H9 (cell line): Measurements from ENCODE around the gene LDLRAD4. TPM values are rescaled to one million over a fixed set of nuclear protein-coding genes. Genes with fewer than 3 reads are reported as not detected.

ENCODE experiments used
- DNase-seq: peaks from one replicate; pipeline ENCODE4 v3.0.0-alpha.2; 2017
- H2AFZ ChIP-seq: one replicate; pipeline ENCODE4 v1.6.1; 2013; ENCODE audit warnings: mild to moderate bottlenecking, low read length, control low read depth, moderate library complexity
- H2AK5ac ChIP-seq: 2 replicates; pipeline ENCODE4 v1.6.1; 2013; ENCODE audit warnings: low read length, control low read depth, mixed read lengths; ENCODE audit not compliant: insufficient read length
- H2BK120ac ChIP-seq: one replicate; pipeline ENCODE4 v1.6.1; 2013; ENCODE audit warnings: low read depth, mild to moderate bottlenecking, low read length, control low read depth, inconsistent platforms; ENCODE audit not compliant: poor library complexity, severe bottlenecking
- H2BK12ac ChIP-seq: 2 replicates; pipeline ENCODE4 v1.6.1; 2013; ENCODE audit warnings: low read length, control low read depth, mixed read lengths, low read depth; ENCODE audit not compliant: insufficient read length
- H2BK15ac ChIP-seq: 2 replicates; pipeline ENCODE4 v1.6.1; 2013; ENCODE audit warnings: low read depth, low read length, control low read depth
- H2BK20ac ChIP-seq: one replicate; pipeline ENCODE4 v1.6.1; 2013; ENCODE audit warnings: low read depth, mild to moderate bottlenecking, low read length, control low read depth, inconsistent platforms; ENCODE audit not compliant: poor library complexity, severe bottlenecking
- H2BK5ac ChIP-seq: 2 replicates; pipeline ENCODE4 v1.6.1; 2013; ENCODE audit warnings: low read length, control low read depth, mixed read lengths; ENCODE audit not compliant: insufficient read length
- H3K14ac ChIP-seq: 2 replicates; pipeline ENCODE4 v1.6.1; 2013; ENCODE audit warnings: low read length, control low read depth; ENCODE audit not compliant: insufficient read depth
- H3K18ac ChIP-seq: 2 replicates; pipeline ENCODE4 v1.6.1; 2013; ENCODE audit warnings: low read depth, mild to moderate bottlenecking, mixed read lengths, low read length, control low read depth; ENCODE audit not compliant: insufficient read length
- H3K23ac ChIP-seq: 2 replicates; pipeline ENCODE4 v1.6.1; 2013; ENCODE audit warnings: low read length, control low read depth, mixed read lengths, low read depth; ENCODE audit not compliant: insufficient read length
- H3K23me2 ChIP-seq: 2 replicates; pipeline ENCODE4 v1.6.1; 2013; ENCODE audit warnings: low read depth, mild to moderate bottlenecking, mixed read lengths, low read length, control low read depth; ENCODE audit not compliant: insufficient read length, poor library complexity, severe bottlenecking
- H3K27ac ChIP-seq: 2 replicates; pipeline ENCODE4 v1.5.1; 2013; ENCODE audit warnings: low read length, control low read depth, mixed read lengths, low read depth; ENCODE audit not compliant: insufficient read length
- H3K27me3 ChIP-seq: 2 replicates; pipeline ENCODE4 v1.6.1; 2013; ENCODE audit warnings: low read length, control low read depth, inconsistent platforms; ENCODE audit not compliant: insufficient read depth
- H3K4ac ChIP-seq: 2 replicates; pipeline ENCODE4 v1.6.1; 2013; ENCODE audit warnings: low read depth, mild to moderate bottlenecking, control low read depth, inconsistent platforms, low read length, moderate library complexity
- H3K4me1 ChIP-seq: 2 replicates; pipeline ENCODE4 v1.6.1; 2013; ENCODE audit warnings: low read length, control low read depth, inconsistent platforms; ENCODE audit not compliant: insufficient read depth
- H3K4me2 ChIP-seq: 2 replicates; pipeline ENCODE4 v1.6.1; 2013; ENCODE audit warnings: low read length, control low read depth, mixed read lengths; ENCODE audit not compliant: insufficient read length, insufficient read depth
- H3K56ac ChIP-seq: 2 replicates; pipeline ENCODE4 v1.6.1; 2013; ENCODE audit warnings: low read depth, mild to moderate bottlenecking, mixed read lengths, low read length, control low read depth; ENCODE audit not compliant: insufficient read length
- H3K79me1 ChIP-seq: 2 replicates; pipeline ENCODE4 v1.6.1; 2013; ENCODE audit warnings: low read depth, mild to moderate bottlenecking, moderate library complexity, low read length, control low read depth, inconsistent platforms; ENCODE audit not compliant: insufficient read depth, poor library complexity, severe bottlenecking
- H3K79me2 ChIP-seq: 2 replicates; pipeline ENCODE4 v1.6.1; 2013; ENCODE audit warnings: low read length, control low read depth, inconsistent platforms; ENCODE audit not compliant: insufficient read depth
- H3K9ac ChIP-seq: 2 replicates; pipeline ENCODE4 v1.6.1; 2013; ENCODE audit warnings: low read length, control low read depth, mixed read lengths; ENCODE audit not compliant: insufficient read length; ENCODE audit errors: extremely low read depth
- H3K9me3 ChIP-seq: one replicate; pipeline ENCODE4 v1.6.1; 2013; ENCODE audit warnings: low read depth, low read length, inconsistent platforms; ENCODE audit not compliant: control insufficient read depth
- H3T11ph ChIP-seq: one replicate; pipeline ENCODE4 v1.6.1; 2013; ENCODE audit warnings: mild to moderate bottlenecking, low read length, control low read depth, inconsistent platforms
- H4K20me1 ChIP-seq: one replicate; pipeline ENCODE4 v1.6.1; 2013; ENCODE audit not compliant: control insufficient read depth, insufficient read length, insufficient read depth
- H4K5ac ChIP-seq: 2 replicates; pipeline ENCODE4 v1.6.1; 2013; ENCODE audit warnings: low read depth, mild to moderate bottlenecking, mixed read lengths, low read length, control low read depth; ENCODE audit not compliant: insufficient read length
- H4K8ac ChIP-seq: replicated peaks from 2 replicates; pipeline ENCODE4 v1.6.1; 2013; ENCODE audit warnings: low read length, control low read depth, mixed read lengths, low read depth; ENCODE audit not compliant: insufficient read length
- H4K91ac ChIP-seq: 2 replicates; pipeline ENCODE4 v1.6.1; 2013; ENCODE audit warnings: low read depth, mild to moderate bottlenecking, moderate library complexity, mixed read lengths, low read length, control low read depth; ENCODE audit not compliant: insufficient read length
- H3K27ac Mint-ChIP-seq, 3 experiments: 2 replicates in 2 of 3; 3 replicates in 1 of 3; pipeline ENCODE4 v1.8.0; 2020 to 2021; ENCODE audit warnings: mixed read lengths in 3 of 3, mild to moderate bottlenecking in 1 of 3, moderate library complexity in 1 of 3
- H3K27me3 Mint-ChIP-seq: 2 replicates; pipeline ENCODE4 v1.8.0; 2021; ENCODE audit warnings: low read depth, mild to moderate bottlenecking, moderate library complexity, mixed read lengths
- H3K36me3 Mint-ChIP-seq, 3 experiments: 2 replicates in 2 of 3; 3 replicates in 1 of 3; pipeline ENCODE4 v1.8.0; 2020 to 2021; ENCODE audit warnings: low read depth in 3 of 3, mixed read lengths in 3 of 3; ENCODE audit not compliant: insufficient read depth in 1 of 3
- H3K4me1 Mint-ChIP-seq, 2 experiments: 2 replicates each; pipeline ENCODE4 v1.8.0; 2020; ENCODE audit warnings: mixed read lengths in 2 of 2
- H3K4me3 Mint-ChIP-seq, 2 experiments: 2 replicates in 1 of 2; 3 replicates in 1 of 2; pipeline ENCODE4 v1.8.0; 2020 to 2021; ENCODE audit warnings: mild to moderate bottlenecking in 2 of 2, mixed read lengths in 2 of 2, moderate library complexity in 1 of 2
- H3K9me3 Mint-ChIP-seq, 2 experiments: 2 replicates in 1 of 2; 3 replicates in 1 of 2; pipeline ENCODE4 v1.8.0; 2020; ENCODE audit warnings: mild to moderate bottlenecking in 2 of 2, mixed read lengths in 2 of 2, moderate library complexity in 1 of 2
- CTCF ChIP-seq: fragments of 200-600 bp; sonication (generic); conservative IDR thresholded peaks from 3 replicates; pipeline ENCODE4 v1.8.0; 2021; ENCODE audit warnings: antibody characterized with exemption, mild to moderate bottlenecking
- WGBS: extraction: QIAGEN DNeasy Blood & Tissue Kit; methylation state at CpG from one replicate; pipeline ENCODE4 v1.1.7; 2013; ENCODE audit warnings: missing lambda C conversion rate, low lambda C conversion rate, mixed read lengths; ENCODE audit not compliant: insufficient read length; ENCODE audit errors: extremely low coverage; 5-methylcytosine and 5-hydroxymethylcytosine counted together
- total RNA-seq: library from RNA; stranded (reverse); gene quantifications from 2 replicates; pipeline ENCODE4 v1.2.1, GENCODE V29; 2021

LDLRAD4 gene
- total RNA-seq, 1 experiment from 2014 or later = 3.9 TPM

DNA sequence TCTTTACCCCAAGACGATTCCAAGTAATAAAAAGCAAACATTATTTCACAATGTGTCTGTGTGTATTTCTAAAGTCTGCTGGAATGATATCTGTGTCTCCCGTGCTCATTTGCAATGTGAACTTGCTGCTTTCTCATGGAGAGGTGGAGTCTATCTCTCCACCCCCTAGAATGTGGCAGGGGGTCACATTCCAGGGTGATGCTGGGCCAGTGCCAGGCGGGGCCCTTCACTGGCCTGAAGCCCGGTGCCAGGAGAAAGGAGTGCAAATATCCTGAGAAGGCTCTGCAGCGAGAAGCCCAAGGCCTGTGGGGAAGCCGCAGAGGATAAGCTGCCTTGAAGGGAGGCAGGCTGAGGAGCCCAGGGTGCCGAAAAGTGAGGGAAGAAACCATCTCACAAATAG lies 26.8 kb upstream of the LDLRAD4 start:
- Histone ChIP-seq H3K9me3 (no peaks in the 10 kb centered on the region), H4K5ac (no peak overlapping the region), H2AK5ac (no peak overlapping the region), H3K56ac (no peak overlapping the region), H3K79me1 (no peaks in the 10 kb centered on the region), H2BK12ac (no peak overlapping the region), H3T11ph (no peak overlapping the region), H3K4me1 (no peaks in the 10 kb centered on the region), H4K20me1 (no peaks in the 10 kb centered on the region), H2BK5ac (no peak overlapping the region), H3K79me2 (no peaks in the 10 kb centered on the region), H3K23ac (no peak overlapping the region), H4K8ac (no peak overlapping the region), H2BK15ac (no peak overlapping the region; the same call in 1 of the 2 replicates), H3K4ac (no peak overlapping the region), H3K18ac (no peak overlapping the region), H2AFZ (no peak overlapping the region), H3K23me2 (no peaks in the 10 kb centered on the region), H3K9ac (no peak overlapping the region), H2BK20ac (no peak overlapping the region), H3K14ac (no peak overlapping the region), H2BK120ac (no peak overlapping the region), H3K27me3 (no peaks in the 10 kb centered on the region), H4K91ac (no peak overlapping the region), H3K4me2 (no peak overlapping the region), H3K27ac (no peak overlapping the region)
- DNase-seq = no peak
- H3K27ac Mint-ChIP-seq = peak overlapping the region in 1 of 3 experiments; percentile 21; a peak in 2 of 7 replicates
- 0 out of 7 replicates have a peak, but pooled peaks cover 0 to 3% (median 0%) of the 10 kb centered on the region in 3 experiments for H3K36me3 Mint-ChIP-seq
- H3K27me3 Mint-ChIP-seq = no peaks in the 10 kb centered on the region; the same call in 1 of the 2 replicates
- WGBS = no CpG with 5 or more reads among the region's 7 CpGs
- peaks cover 10% of the 10 kb centered on the region in 2 experiments for H3K4me1 Mint-ChIP-seq
- peaks cover 4 to 6% of the 10 kb centered on the region in 2 experiments; a peak in 3 of 5 replicates for H3K9me3 Mint-ChIP-seq
- H3K4me3 Mint-ChIP-seq = no peak overlapping the region
- no peak for TF ChIP-seq CTCF
